Parathyroid adenoma (tissue), 2 donors: ENCODE data around the gene BRCA2.

ENCODE experiments used
- H2AFZ ChIP-seq: fragments of 300-600 bp; sonication (generic); one replicate; pipeline ENCODE4 v1.7.0; 2017; ENCODE audit warnings: antibody characterized with exemption, mild to moderate bottlenecking
- H3K27ac ChIP-seq: fragments of 300-600 bp; sonication (generic); one replicate; pipeline ENCODE4 v1.7.0; 2017
- H3K27me3 ChIP-seq: fragments of 300-600 bp; sonication (generic); one replicate; pipeline ENCODE4 v1.7.0; 2017; ENCODE audit warnings: low read length; ENCODE audit not compliant: control insufficient read depth, insufficient read depth
- H3K36me3 ChIP-seq: fragments of 300-600 bp; sonication (generic); one replicate; pipeline ENCODE4 v1.7.0; 2017; ENCODE audit warnings: low read length; ENCODE audit not compliant: control insufficient read depth, insufficient read depth
- H3K4me1 ChIP-seq: fragments of 300-600 bp; sonication (generic); one replicate; pipeline ENCODE4 v1.7.0; 2017; ENCODE audit warnings: control low read depth
- H3K4me2 ChIP-seq: fragments of 300-600 bp; sonication (generic); one replicate; pipeline ENCODE4 v1.7.0; 2017; ENCODE audit warnings: low read length
- H3K4me3 ChIP-seq: fragments of 300-600 bp; sonication (generic); one replicate; pipeline ENCODE4 v1.7.0; 2017; ENCODE audit warnings: low read depth, low read length
- H3K79me2 ChIP-seq: fragments of 300-600 bp; sonication (generic); one replicate; pipeline ENCODE4 v1.7.0; 2017; ENCODE audit warnings: control low read depth
- H3K9ac ChIP-seq: fragments of 300-600 bp; sonication (generic); one replicate; pipeline ENCODE4 v1.7.0; 2017; ENCODE audit warnings: mild to moderate bottlenecking
- H3K9me3 ChIP-seq: fragments of 300-600 bp; sonication (generic); one replicate; pipeline ENCODE4 v1.7.0; 2017; ENCODE audit warnings: low read length; ENCODE audit not compliant: control insufficient read depth
- CTCF ChIP-seq: fragments of 300-600 bp; sonication (generic); IDR thresholded peaks from one replicate; pipeline ENCODE4 v1.7.0; 2017; ENCODE audit warnings: antibody characterized with exemption, mild to moderate bottlenecking
- donor health status: primary hyperparathyroidism.

BRCA2 gene

GRCh38 chr13:32426990-32427851 lies 111.9 kb downstream of the BRCA2 start:
- no peaks in the 10 kb centered on the region for H3K36me3 ChIP-seq
- no peaks in the 10 kb centered on the region for H3K9me3 ChIP-seq
- H3K27me3 ChIP-seq: no peaks in the 10 kb centered on the region
- peak overlapping the region; percentile 56 for H3K27ac ChIP-seq
- H3K9ac ChIP-seq: no peak overlapping the region
- peak overlapping the region; percentile 66 for H3K4me3 ChIP-seq
- H3K79me2 ChIP-seq: no peaks in the 10 kb centered on the region
- peak overlapping the region; percentile 19 for H2AFZ ChIP-seq
- no peaks in the 10 kb centered on the region for H3K4me1 ChIP-seq
- TF ChIP-seq CTCF: no peak
- H3K4me2 ChIP-seq: peak overlapping the region; percentile 88

- H3K4me3 ChIP-seq: peak within 1 kb of the TSS; percentile 66
- peak within 1 kb of the TSS; percentile 88 for H3K4me2 ChIP-seq
- H3K79me2 ChIP-seq: no peaks in the 10 kb centered on the region
- H3K27me3 ChIP-seq: no peaks in the 10 kb centered on the region
- no peaks in the 10 kb centered on the region for H3K36me3 ChIP-seq
- TF ChIP-seq CTCF: no peak
- H3K27ac ChIP-seq: peak within 1 kb of the TSS; percentile 56
- no peaks in the 10 kb centered on the region for H3K4me1 ChIP-seq
- H3K9ac ChIP-seq: no peak within 1 kb of the TSS
- peak within 1 kb of the TSS; percentile 77 for H2AFZ ChIP-seq
- no peaks in the 10 kb centered on the region for H3K9me3 ChIP-seq
Observed at GRCh38 chr13:32427852-32428580, 112.7 kb downstream of the BRCA2 start, which contains the start of gene N4BP2L1. N4BP2L1 (minus strand) TSS chr13:32428130; CDS start chr13:32428082, 48 bp downstream.

- peak overlapping the region; percentile 66 for H3K4me3 ChIP-seq
- H3K36me3 ChIP-seq: no peaks in the 10 kb centered on the region
- no peaks in the 10 kb centered on the region for H3K27me3 ChIP-seq
- H3K79me2 ChIP-seq: no peaks in the 10 kb centered on the region
- H3K27ac ChIP-seq: peak overlapping the region; percentile 55
- peak overlapping the region; percentile 77 for H2AFZ ChIP-seq
- H3K4me1 ChIP-seq: no peaks in the 10 kb centered on the region
- TF ChIP-seq CTCF: no peak
- H3K9me3 ChIP-seq: no peaks in the 10 kb centered on the region
- peak overlapping the region; percentile 88 for H3K4me2 ChIP-seq
- H3K9ac ChIP-seq: no peak overlapping the region
Observed at GRCh38 chr13:32428581-32429432, 113.5 kb downstream of the BRCA2 start.

- H3K4me1 ChIP-seq: no peaks in the 10 kb centered on the region
- no peak overlapping the region for H3K9ac ChIP-seq
- no peaks in the 10 kb centered on the region for H3K36me3 ChIP-seq
- no peaks in the 10 kb centered on the region for H3K27me3 ChIP-seq
- no peak overlapping the region for H3K27ac ChIP-seq
- no peaks in the 10 kb centered on the region for H3K9me3 ChIP-seq
- no peak overlapping the region for H2AFZ ChIP-seq
- H3K4me2 ChIP-seq: no peak overlapping the region
- TF ChIP-seq CTCF: no peak
- no peak overlapping the region for H3K4me3 ChIP-seq
- no peaks in the 10 kb centered on the region for H3K79me2 ChIP-seq
Observed at GRCh38 chr13:32429433-32429909, 114.2 kb downstream of the BRCA2 start.
